Transverse colon (tissue), 4 donors: ENCODE results near the gene PIM2. TPM values are rescaled to one million over a fixed set of nuclear protein-coding genes. Genes with fewer than 3 reads are reported as not detected.

Source experiments
- DNase-seq: peaks from one replicate; pipeline ENCODE4 v3.0.0-alpha.2; 2019
- H3K27ac ChIP-seq, 4 donors: fragments of 200-600 bp; sonication (generic); 2 replicates each; pipeline ENCODE4 v1.5.1; 2016 to 2018; ENCODE audit warnings: inconsistent platforms in 4 of 4
- H3K27me3 ChIP-seq: fragments of 200-600 bp; sonication (generic); 2 replicates; pipeline ENCODE4 v1.5.1; 2017; ENCODE audit warnings: inconsistent platforms
- H3K36me3 ChIP-seq, 4 donors: fragments of 200-600 bp; sonication (generic); 2 replicates each; pipeline ENCODE4 v1.5.1; 2017 to 2019; ENCODE audit warnings: inconsistent platforms in 4 of 4
- H3K4me1 ChIP-seq, 4 donors: fragments of 200-600 bp; sonication (generic); 2 replicates each; pipeline ENCODE4 v1.5.1; 2017 to 2020; ENCODE audit warnings: inconsistent platforms in 4 of 4
- H3K4me3 ChIP-seq, 4 donors: fragments of 200-600 bp; sonication (generic); 1 replicate in 1 of 4; 2 replicates in 3 of 4; pipeline versions ENCODE4 v1.5.1 to v1.6.1; 2017 to 2019; ENCODE audit warnings: inconsistent platforms in 4 of 4
- H3K9me3 ChIP-seq, 2 donors: fragments of 200-600 bp; sonication (generic); 2 replicates each; pipeline ENCODE4 v1.5.1; 2017 to 2019; ENCODE audit warnings: inconsistent platforms in 2 of 2
- CTCF ChIP-seq, 5 experiments: fragments of 200-600 bp in 3 of 5; fragments of 450-650 bp in 2 of 5; sonication (generic) in 3 of 5; IDR thresholded peaks; 1 replicate in 2 of 5; 2 replicates in 3 of 5; pipeline ENCODE4 v1.5.1; 2016 to 2017; ENCODE audit warnings: antibody characterized with exemption in 5 of 5, inconsistent platforms in 3 of 5, mild to moderate bottlenecking in 2 of 5, moderate library complexity in 1 of 5
- EP300 ChIP-seq: sonication (generic); formaldehyde crosslinking; IDR thresholded peaks from one replicate; pipeline ENCODE4 v1.6.1; 2017; ENCODE audit warnings: antibody characterized with exemption, low read depth
- POLR2A ChIP-seq: fragments of 450-650 bp; IDR thresholded peaks from one replicate; pipeline ENCODE4 v1.6.1; 2016; ENCODE audit warnings: antibody characterized with exemption, mild to moderate bottlenecking, moderate library complexity
- POLR2AphosphoS5 ChIP-seq, 3 donors: sonication (generic); formaldehyde crosslinking; IDR thresholded peaks; one replicate each; pipeline ENCODE4 v1.6.1; 2016; ENCODE audit warnings: antibody characterized with exemption in 3 of 3
- WGBS, 2 donors: methylation state at CpG; one replicate each; pipeline ENCODE4 v1.1.5; 2018; ENCODE audit warnings: low coverage in 1 of 2; 5-methylcytosine and 5-hydroxymethylcytosine counted together
- in situ Hi-C, 4 donors: fragments of 200-750 bp; cut with MboI; loops; one replicate each; pipeline versions ENCODE4 v1.15.0 to v1.15.1; 2017; ENCODE audit warnings: low sequenced_read_pairs in 3 of 4, low pct_ligation_motif_present in 1 of 4, low pct_unique_long_range_greater_than_20kb in 1 of 4
- intact Hi-C: fragments of 100-400 bp; cut with DNase I; formaldehyde crosslinking; loops from one replicate; pipeline ENCODE4 v1.15.1; 2023; ENCODE audit warnings: low total_unique reads
- total RNA-seq, 4 donors: library from RNA; depleted of rRNA; stranded (reverse); fragments of >200 nt; gene quantifications; one replicate each; pipeline ENCODE4 v1.1.0, GENCODE V29; 2016

PIM2 gene
- 10 to 100 TPM in 3 of 4 donors, not detected in 1; 11.2 to 50.7 (median 20.6) TPM for total RNA-seq

GRCh38 chrX:48918643-48919340, at the start of gene PIM2:
Gene PIM2 (minus strand): TSS chrX:48919024. CDS start chrX:48918834, 190 bp downstream.
- no peak for TF ChIP-seq EP300
- peak; percentile 97 for TF ChIP-seq POLR2A
- TF ChIP-seq POLR2AphosphoS5 (IDR thresholded peaks at IDR 0.05), result peak; percentile 92 to 97 (median 97)
- H3K9me3 ChIP-seq, result no peaks in the 10 kb centered on the region
- peaks cover 0 to 3% (median 0%) of the 10 kb centered on the region in 4 donors for H3K36me3 ChIP-seq
- peak within 1 kb of the TSS; percentile 49 to 85 (median 71) for H3K4me3 ChIP-seq
- intact Hi-C loops (no loop called here), in situ Hi-C loops (loop anchor here in 1 of 4 donors (25.0 kb wide), 1 partner anchor 281 kb away; no protein-coding TSS in a partner anchor)
- peak; percentile 93 for DNase-seq
- WGBS, 2 donors, result 58% methylated on average over 50 of the region's 55 CpGs; no CpG with 5 or more reads in 1 of the 2 donors
- peaks cover 0 to 13% (median 8%) of the 10 kb centered on the region in 4 donors for H3K4me1 ChIP-seq
- H3K27ac ChIP-seq, result peak within 1 kb of the TSS; percentile 86 to 95 (median 94)
- no peaks in the 10 kb centered on the region for H3K27me3 ChIP-seq

GRCh38 chrX:48968377-48968776, 49.6 kb upstream of the PIM2 start:
- Histone ChIP-seq H3K4me1 (peaks cover 0 to 11% (median 2%) of the 10 kb centered on the region in 4 donors), H3K4me3 (no peak overlapping the region), H3K36me3 (no peaks in the 10 kb centered on the region), H3K27ac (no peak overlapping the region), H3K27me3 (no peaks in the 10 kb centered on the region), H3K9me3 (no peaks in the 10 kb centered on the region)
- TF ChIP-seq POLR2A (no peak), CTCF (IDR thresholded peaks at IDR 0.05) (no peak), EP300 (no peak), POLR2AphosphoS5 (IDR thresholded peaks at IDR 0.05) (no peak)
- in situ Hi-C loops, result no loop called here
- WGBS, 2 donors, result 57 to 80% methylated on average over 1 of the region's 1 CpG
- no peak for DNase-seq
- intact Hi-C loops, result no loop called here

DNA sequence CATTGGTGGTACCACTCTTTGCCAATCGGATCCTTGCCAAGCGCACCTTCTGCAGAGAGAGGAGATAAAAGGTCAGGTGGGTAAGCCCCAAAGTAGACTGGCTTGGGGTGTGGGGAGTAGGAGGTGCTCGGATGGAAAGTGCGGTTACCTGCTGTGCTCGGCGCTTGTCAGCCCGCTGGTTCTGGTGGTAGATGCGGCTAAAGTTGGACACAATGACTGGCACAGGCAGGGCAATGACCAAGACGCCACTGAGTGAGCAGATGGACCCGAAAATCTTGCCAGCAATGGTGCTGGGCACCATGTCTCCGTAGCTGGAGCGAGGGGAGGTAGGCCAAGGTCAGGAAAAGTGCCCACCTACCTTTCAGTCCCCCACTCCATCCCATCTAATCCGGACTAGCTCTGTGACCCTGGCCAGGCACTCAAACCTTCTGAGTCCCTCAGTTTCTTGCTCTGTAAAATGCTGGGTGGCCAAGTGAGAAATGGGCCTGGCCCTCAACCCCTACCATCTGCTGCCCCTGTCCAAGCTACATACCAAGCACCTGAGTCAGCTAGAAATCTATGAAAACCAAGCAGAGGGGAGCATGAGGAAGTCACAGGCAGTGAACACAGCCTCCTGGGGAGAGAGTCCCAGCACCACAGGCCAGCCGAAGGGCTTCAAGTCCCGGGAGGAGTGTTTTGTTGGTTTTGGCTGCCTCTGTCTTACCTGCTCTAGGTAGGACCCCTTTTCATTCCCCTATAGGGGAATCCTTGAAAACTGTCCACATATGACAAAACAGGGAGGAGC, 48.2 kb upstream of the PIM2 start:
- in situ Hi-C loops (no loop called here), intact Hi-C loops (no loop called here)
- Histone ChIP-seq H3K4me3 (no peak overlapping the region), H3K27me3 (no peaks in the 10 kb centered on the region), H3K36me3 (no peaks in the 10 kb centered on the region), H3K4me1 (peaks cover 0 to 7% (median under 1%) of the 10 kb centered on the region in 4 donors), H3K27ac (no peak overlapping the region), H3K9me3 (no peaks in the 10 kb centered on the region)
- TF ChIP-seq POLR2AphosphoS5 (IDR thresholded peaks at IDR 0.05) (no peak), EP300 (no peak), POLR2A (no peak)
- 81% methylated on average over 15 of the region's 15 CpGs; no CpG with 5 or more reads in 1 of the 2 donors for WGBS, 2 donors
- DNase-seq, result no peak

DNA sequence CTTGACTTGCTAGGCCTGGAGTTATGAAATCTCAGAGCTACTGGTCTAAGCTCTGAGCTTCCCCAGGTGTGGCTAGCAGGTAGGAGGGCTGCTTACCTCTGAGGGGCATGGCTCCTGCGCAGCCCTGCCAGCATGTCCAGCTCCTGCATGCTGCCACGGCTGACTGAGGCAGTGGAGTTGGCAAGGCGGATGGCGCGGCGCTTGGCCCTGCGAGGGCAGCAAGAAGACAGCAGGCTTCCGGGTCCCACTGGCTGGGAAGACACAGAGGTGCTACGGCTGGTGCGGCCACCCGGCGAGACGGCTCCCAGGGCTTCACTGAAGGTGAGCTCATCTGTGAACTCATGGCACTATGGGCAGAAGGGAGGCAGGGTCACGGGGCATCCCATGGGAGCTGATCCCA, 47.1 kb upstream of the PIM2 start:
- intact Hi-C loops (no loop called here), in situ Hi-C loops (no loop called here)
- no peaks in the 10 kb centered on the region for H3K4me1 ChIP-seq
- no peak for DNase-seq
- H3K27ac ChIP-seq, result no peak overlapping the region
- H3K27me3 ChIP-seq, result no peaks in the 10 kb centered on the region
- TF ChIP-seq POLR2A (no peak), POLR2AphosphoS5 (IDR thresholded peaks at IDR 0.05) (no peak), CTCF (IDR thresholded peaks at IDR 0.05) (no peak), EP300 (no peak)
- 88% methylated on average over 13 of the region's 14 CpGs; no CpG with 5 or more reads in 1 of the 2 donors for WGBS, 2 donors
- no peak overlapping the region for H3K4me3 ChIP-seq
- no peaks in the 10 kb centered on the region for H3K9me3 ChIP-seq
- H3K36me3 ChIP-seq, result no peaks in the 10 kb centered on the region
